H1 (cell line): ENCODE measurements around the gene LANCL2.

Experiments used
- JUND ChIP-seq: IDR thresholded peaks from 2 replicates; pipeline ENCODE4 v1.6.1; 2011; ENCODE audit warnings: mild to moderate bottlenecking, improper control_type of control experiment, low read length
- NRF1 ChIP-seq: IDR thresholded peaks from 2 replicates; pipeline ENCODE4 v1.6.1; 2011; ENCODE audit warnings: mild to moderate bottlenecking, low read depth, low read length, improper control_type of control experiment
- YY1 ChIP-seq: IDR thresholded peaks from 2 replicates; pipeline ENCODE4 v1.6.1; 2011; ENCODE audit warnings: low read depth, mild to moderate bottlenecking, low read length

DNA sequence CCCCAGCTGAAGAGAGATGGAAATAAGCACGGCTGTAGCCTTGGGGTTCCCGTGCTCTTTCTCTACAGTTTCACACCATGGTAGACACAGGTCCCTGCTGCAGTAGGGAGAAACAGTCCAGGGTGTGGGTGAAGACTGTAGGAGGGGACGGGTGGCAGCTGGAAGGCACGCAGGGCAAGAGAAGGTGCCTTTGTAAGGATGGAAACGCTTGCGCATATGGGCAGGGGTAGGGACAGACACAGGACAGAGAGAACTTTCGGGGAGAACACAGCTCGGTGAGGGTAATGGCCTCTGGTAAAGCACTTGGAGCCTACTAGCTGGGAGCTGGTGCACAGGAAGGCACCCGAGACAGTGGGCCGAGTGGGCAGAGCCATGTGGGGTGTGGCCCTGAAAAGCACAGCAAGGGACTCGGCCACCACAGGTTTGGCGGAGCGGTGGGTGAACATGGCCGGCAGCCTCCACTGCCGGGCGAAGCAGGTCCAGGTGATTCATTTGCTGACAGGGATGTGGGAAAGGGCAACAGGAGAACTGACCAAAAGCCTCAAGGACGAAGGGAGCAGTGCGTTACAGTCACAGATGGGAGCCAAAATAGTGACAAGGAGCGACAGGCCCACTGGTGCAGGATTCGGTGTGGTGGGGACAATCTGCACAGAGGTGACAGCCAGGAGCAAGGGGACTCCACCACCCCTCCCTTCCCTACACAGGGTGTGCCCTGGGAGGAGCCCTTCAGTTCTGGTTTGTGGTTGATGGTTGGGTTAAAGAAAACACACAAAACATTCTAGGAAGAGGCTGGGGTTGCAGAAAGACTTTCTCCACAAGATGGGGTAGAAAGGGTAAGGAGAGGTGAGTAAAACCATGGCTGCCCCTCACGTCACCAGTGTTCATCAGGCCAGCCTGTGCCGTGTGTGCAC lies 110.1 kb downstream of the LANCL2 start:
- no peak for TF ChIP-seq YY1
- TF ChIP-seq JUND: no peak
- TF ChIP-seq NRF1: no peak
